ENCODE measurements around the gene MAML2. TPM values are rescaled to one million over a fixed set of nuclear protein-coding genes. Genes with fewer than 3 reads are reported as not detected.
A peak's percentile ranks its signal among the peaks of the same experiment; 100 is the strongest.

The MAML2 gene
- total RNA-seq, 4 donors from 2014 or later = 15.9 to 31.9 (median 24.9) TPM

- no peak for DNase-seq
- H3K9me3 ChIP-seq = no peaks in the 10 kb centered on the region
- TF ChIP-seq CTCF (IDR thresholded peaks at IDR 0.05) (no peak), EP300 (IDR thresholded peaks at IDR 0.05; ENCODE audit: low read depth) (no peak), POLR2AphosphoS5 (IDR thresholded peaks at IDR 0.05) (no peak), POLR2A (IDR thresholded peaks at IDR 0.05) (no peak)
- no peaks in the 10 kb centered on the region for H3K27me3 ChIP-seq
- intact Hi-C loops (cut with DNase I; ENCODE audit: low total_unique reads) = no loop called here
- H3K27ac ChIP-seq = peak overlapping the region; percentile 58 to 68 (median 62)
- peaks cover 20 to 79% (median 45%) of the 10 kb centered on the region in 4 donors for H3K4me1 ChIP-seq
- no peaks in the 10 kb centered on the region for H3K36me3 ChIP-seq
- H3K4me3 ChIP-seq = no peak overlapping the region
- in situ Hi-C loops (cut with MboI; ENCODE audit: low pct_ligation_motif_present in 1 of 4, low pct_unique_long_range_greater_than_20kb in 1 of 4, low sequenced_read_pairs in 3 of 4) = no loop called here
Measured at GRCh38 chr11:96279896-96280290, 63.1 kb downstream of the MAML2 start.

GRCh38 chr11:96279018-96279895, 63.7 kb downstream of the MAML2 start:
- no peaks in the 10 kb centered on the region for H3K36me3 ChIP-seq
- WGBS, 2 donors (ENCODE audit: low coverage in 1 of 2) = 42 to 52% methylated on average over 3 of the region's 3 CpGs
- H3K4me3 ChIP-seq = no peak overlapping the region
- peaks cover 20 to 79% (median 45%) of the 10 kb centered on the region in 4 donors for H3K4me1 ChIP-seq
- peak in 1 of 3 donors; percentile 25 for TF ChIP-seq POLR2AphosphoS5 (IDR thresholded peaks at IDR 0.05)
- TF ChIP-seq EP300 (IDR thresholded peaks at IDR 0.05; ENCODE audit: low read depth) = no peak
- TF ChIP-seq POLR2A (IDR thresholded peaks at IDR 0.05) = no peak
- TF ChIP-seq CTCF (IDR thresholded peaks at IDR 0.05) = no peak
- intact Hi-C loops (cut with DNase I; ENCODE audit: low total_unique reads) = no loop called here
- no peaks in the 10 kb centered on the region for H3K27me3 ChIP-seq
- in situ Hi-C loops (cut with MboI; ENCODE audit: low pct_ligation_motif_present in 1 of 4, low pct_unique_long_range_greater_than_20kb in 1 of 4, low sequenced_read_pairs in 3 of 4) = no loop called here
- no peaks in the 10 kb centered on the region for H3K9me3 ChIP-seq
- no peak for DNase-seq
- peak overlapping the region; percentile 58 to 68 (median 62) for H3K27ac ChIP-seq

GRCh38 chr11:96278039-96278897, 64.7 kb downstream of the MAML2 start:
- in situ Hi-C loops (cut with MboI; ENCODE audit: low pct_ligation_motif_present in 1 of 4, low pct_unique_long_range_greater_than_20kb in 1 of 4, low sequenced_read_pairs in 3 of 4) (no loop called here), intact Hi-C loops (cut with DNase I; ENCODE audit: low total_unique reads) (no loop called here)
- Histone ChIP-seq H3K4me3 (no peak overlapping the region), H3K9me3 (no peaks in the 10 kb centered on the region), H3K27ac (peak overlapping the region; percentile 58 to 68 (median 62)), H3K36me3 (no peaks in the 10 kb centered on the region), H3K27me3 (no peaks in the 10 kb centered on the region), H3K4me1 (peaks cover 20 to 72% (median 44%) of the 10 kb centered on the region in 4 donors)
- 49 to 50% methylated on average over 6 of the region's 6 CpGs for WGBS, 2 donors (ENCODE audit: low coverage in 1 of 2)
- no peak for TF ChIP-seq EP300 (IDR thresholded peaks at IDR 0.05; ENCODE audit: low read depth)
- no peak for TF ChIP-seq POLR2A (IDR thresholded peaks at IDR 0.05)
- TF ChIP-seq CTCF (IDR thresholded peaks at IDR 0.05) = no peak
- TF ChIP-seq POLR2AphosphoS5 (IDR thresholded peaks at IDR 0.05) = no peak
- no peak for DNase-seq

GRCh38 chr11:96277696-96278038, 65.3 kb downstream of the MAML2 start:
- Histone ChIP-seq H3K27ac (peak overlapping the region; percentile 58 to 68 (median 62)), H3K36me3 (no peaks in the 10 kb centered on the region), H3K27me3 (no peaks in the 10 kb centered on the region), H3K4me3 (no peak overlapping the region), H3K4me1 (peaks cover 20 to 72% (median 45%) of the 10 kb centered on the region in 4 donors), H3K9me3 (no peaks in the 10 kb centered on the region)
- intact Hi-C loops (cut with DNase I; ENCODE audit: low total_unique reads) = no loop called here
- in situ Hi-C loops (cut with MboI; ENCODE audit: low pct_ligation_motif_present in 1 of 4, low pct_unique_long_range_greater_than_20kb in 1 of 4, low sequenced_read_pairs in 3 of 4) = no loop called here
- no peak for DNase-seq
- TF ChIP-seq POLR2AphosphoS5 (IDR thresholded peaks at IDR 0.05) (no peak), EP300 (IDR thresholded peaks at IDR 0.05; ENCODE audit: low read depth) (no peak), POLR2A (IDR thresholded peaks at IDR 0.05) (no peak), CTCF (IDR thresholded peaks at IDR 0.05) (no peak)
